Spleen (tissue), 7 donors: ENCODE measurements around the gene GRM2.

Experiments
- POLR2A ChIP-seq, 3 donors: fragments of 450-650 bp; IDR thresholded peaks; one replicate each; pipeline ENCODE4 v1.5.1; 2017; ENCODE audit warnings: antibody characterized with exemption in 3 of 3, mild to moderate bottlenecking in 1 of 3
- TF ChIP-seq, protein P1 (sequence below), 11 experiments: fragments of 200-600 bp in 7 of 11; fragments of 450-650 bp in 4 of 11; sonication (generic) in 4 of 11; IDR thresholded peaks in 8 of 11; conservative IDR thresholded peaks in 3 of 11; 1 replicate in 7 of 11; 2 replicates in 4 of 11; pipeline versions ENCODE4 v1.4.0 to v1.8.0; 2016 to 2021; ENCODE audit warnings: antibody characterized with exemption in 11 of 11, inconsistent platforms in 4 of 11, mild to moderate bottlenecking in 1 of 11
- donor health status: DM: no; HTN: no; CAD: no; lungs with moderate emphysema.
- donor health status: DM: no; HTN: no; CAD: no.
- donor health status: DM: no; HTN: no; CAD: no.

DNA sequence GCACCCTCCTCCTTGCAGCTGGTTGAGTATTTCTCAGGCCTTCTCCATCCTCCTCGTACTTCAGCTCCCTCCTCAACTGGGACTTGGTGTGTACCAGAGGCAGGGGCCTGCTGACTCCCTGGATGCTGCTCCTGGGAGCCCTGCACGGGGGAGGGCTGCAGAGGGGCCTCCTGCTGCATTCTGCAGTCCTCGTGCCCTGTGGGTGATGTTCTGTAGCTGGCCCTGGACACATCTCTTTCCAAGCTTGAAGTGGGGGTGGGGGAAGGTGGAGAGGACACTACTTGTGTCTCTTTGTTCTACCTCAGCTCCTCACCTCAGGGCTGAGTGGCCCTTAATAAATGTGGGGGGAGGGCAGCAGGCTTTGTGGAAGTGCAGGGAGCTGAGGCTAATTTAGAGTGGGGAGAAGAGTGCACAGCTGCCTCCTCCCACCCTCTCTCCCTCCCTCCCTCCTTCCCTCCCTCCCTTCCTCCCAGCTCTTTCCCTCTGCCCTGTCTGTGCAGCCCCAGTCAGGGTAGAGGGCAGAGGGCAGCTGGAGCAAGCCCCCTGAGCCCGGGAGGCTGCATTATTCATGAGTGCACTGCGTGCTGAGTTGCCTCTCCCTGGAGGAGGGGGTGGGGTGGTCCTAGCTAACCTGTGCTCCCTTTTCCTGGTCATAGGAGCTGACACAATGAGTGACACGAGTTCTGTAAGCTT, 3.7 kb upstream of the GRM2 start:
- TF ChIP-seq POLR2A (IDR thresholded peaks at IDR 0.05) = no peak
- TF ChIP-seq, protein P1, sequence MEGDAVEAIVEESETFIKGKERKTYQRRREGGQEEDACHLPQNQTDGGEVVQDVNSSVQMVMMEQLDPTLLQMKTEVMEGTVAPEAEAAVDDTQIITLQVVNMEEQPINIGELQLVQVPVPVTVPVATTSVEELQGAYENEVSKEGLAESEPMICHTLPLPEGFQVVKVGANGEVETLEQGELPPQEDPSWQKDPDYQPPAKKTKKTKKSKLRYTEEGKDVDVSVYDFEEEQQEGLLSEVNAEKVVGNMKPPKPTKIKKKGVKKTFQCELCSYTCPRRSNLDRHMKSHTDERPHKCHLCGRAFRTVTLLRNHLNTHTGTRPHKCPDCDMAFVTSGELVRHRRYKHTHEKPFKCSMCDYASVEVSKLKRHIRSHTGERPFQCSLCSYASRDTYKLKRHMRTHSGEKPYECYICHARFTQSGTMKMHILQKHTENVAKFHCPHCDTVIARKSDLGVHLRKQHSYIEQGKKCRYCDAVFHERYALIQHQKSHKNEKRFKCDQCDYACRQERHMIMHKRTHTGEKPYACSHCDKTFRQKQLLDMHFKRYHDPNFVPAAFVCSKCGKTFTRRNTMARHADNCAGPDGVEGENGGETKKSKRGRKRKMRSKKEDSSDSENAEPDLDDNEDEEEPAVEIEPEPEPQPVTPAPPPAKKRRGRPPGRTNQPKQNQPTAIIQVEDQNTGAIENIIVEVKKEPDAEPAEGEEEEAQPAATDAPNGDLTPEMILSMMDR (IDR thresholded peaks at IDR 0.05 in 8 of 11, conservative IDR thresholded peaks at IDR 0.05 in 3 of 11) = no peak
